MM.1S (cell line): ENCODE data around the gene PRR33.

ENCODE experiments used
- DNase-seq: peaks from one replicate; pipeline ENCODE4 v3.0.0-alpha.2; 2015
- H2AFZ ChIP-seq: fragments of 300-600 bp; sonication (generic); 2 replicates; pipeline ENCODE4 v1.6.0; 2016; ENCODE audit warnings: antibody characterized with exemption, low read length
- H3F3A ChIP-seq: fragments of 300-600 bp; sonication (generic); 2 replicates; pipeline ENCODE4 v1.6.1; 2016; ENCODE audit warnings: mild to moderate bottlenecking, antibody characterized with exemption, low read length, moderate library complexity, mixed read lengths; ENCODE audit not compliant: insufficient read depth
- H3K27ac ChIP-seq: fragments of 300-600 bp; sonication (generic); 2 replicates; pipeline ENCODE4 v1.5.1; 2016; ENCODE audit warnings: mild to moderate bottlenecking, low read length
- H3K27me3 ChIP-seq: fragments of 300-600 bp; sonication (generic); replicated peaks from 2 replicates; pipeline ENCODE4 v1.6.0; 2016; ENCODE audit warnings: low read length; ENCODE audit not compliant: insufficient read depth
- H3K36me3 ChIP-seq: fragments of 300-600 bp; sonication (generic); replicated peaks from 2 replicates; pipeline ENCODE4 v1.6.1; 2016; ENCODE audit warnings: mild to moderate bottlenecking, low read length, mixed read lengths; ENCODE audit not compliant: insufficient read depth
- H3K4me1 ChIP-seq: fragments of 300-600 bp; sonication (generic); 2 replicates; pipeline ENCODE4 v1.6.1; 2016; ENCODE audit warnings: low read length, mixed read lengths
- H3K4me2 ChIP-seq: fragments of 300-600 bp; sonication (generic); 2 replicates; pipeline ENCODE4 v1.6.0; 2016; ENCODE audit warnings: low read depth, low read length
- H3K4me3 ChIP-seq: fragments of 300-600 bp; sonication (generic); 2 replicates; pipeline ENCODE4 v1.5.1; 2016; ENCODE audit warnings: low read length, mixed read lengths
- H3K79me2 ChIP-seq: fragments of 300-600 bp; sonication (generic); 2 replicates; pipeline ENCODE4 v1.6.1; 2016; ENCODE audit warnings: mixed run types, low read length, mixed read lengths
- H3K9ac ChIP-seq: fragments of 300-600 bp; sonication (generic); 2 replicates; pipeline ENCODE4 v1.6.1; 2016; ENCODE audit warnings: low read length, mixed read lengths
- H3K9me2 ChIP-seq: fragments of 300-600 bp; sonication (generic); replicated peaks from 2 replicates; pipeline ENCODE4 v1.6.1; 2016; ENCODE audit warnings: mild to moderate bottlenecking, low read length, mixed read lengths; ENCODE audit not compliant: insufficient read depth
- H3K9me3 ChIP-seq: fragments of 300-600 bp; sonication (generic); replicated peaks from 2 replicates; pipeline ENCODE4 v1.6.1; 2016; ENCODE audit warnings: mild to moderate bottlenecking, low read length, mixed read lengths; ENCODE audit not compliant: insufficient read depth
- H4K20me1 ChIP-seq: fragments of 300-600 bp; sonication (generic); 2 replicates; pipeline ENCODE4 v1.6.1; 2016; ENCODE audit warnings: mild to moderate bottlenecking, low read length, moderate library complexity, mixed read lengths; ENCODE audit not compliant: insufficient read depth
- EZH2 ChIP-seq: fragments of 300-600 bp; sonication (generic); optimal IDR thresholded peaks from 2 replicates; pipeline ENCODE3; 2017; ENCODE audit warnings: low read depth, mild to moderate bottlenecking, antibody characterized with exemption, low read length, mixed read lengths
- EZH2phosphoT487 ChIP-seq: fragments of 300-600 bp; sonication (generic); IDR thresholded peaks from 2 replicates; pipeline ENCODE4 v1.6.1; 2018; ENCODE audit warnings: antibody characterized with exemption, low read length
- TF ChIP-seq, protein P1 (sequence below): fragments of 300-600 bp; sonication (generic); IDR thresholded peaks from 2 replicates; pipeline ENCODE4 v1.5.1; 2016; ENCODE audit warnings: antibody characterized with exemption, low read length, mixed read lengths

PRR33 gene

DNA sequence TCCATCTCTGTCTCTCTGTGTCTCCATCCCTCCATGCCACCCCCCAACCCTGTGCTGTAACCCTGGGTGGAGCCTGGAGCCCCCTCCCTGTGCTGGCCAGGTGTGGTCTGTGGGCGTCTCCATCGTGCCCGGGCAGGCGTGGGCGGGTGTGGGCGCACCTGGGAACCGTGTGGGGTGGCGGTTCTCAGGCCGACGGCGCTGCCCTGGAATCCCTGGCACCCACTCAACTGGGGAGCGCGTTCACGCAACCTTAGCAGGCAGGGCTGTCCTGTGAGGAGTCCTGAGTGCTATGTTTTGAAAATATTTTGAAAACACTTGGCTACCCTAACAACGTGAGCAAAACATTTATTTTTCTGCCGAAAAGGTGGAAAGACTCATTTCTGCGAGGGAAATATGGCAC, 32.5 kb upstream of the PRR33 start:
- Histone ChIP-seq H3K9me3 (no peaks in the 10 kb centered on the region), H4K20me1 (no peaks in the 10 kb centered on the region), H3K27ac (no peak overlapping the region), H3K9me2 (no peaks in the 10 kb centered on the region), H3K4me3 (no peak overlapping the region), H3K9ac (no peak overlapping the region), H3K27me3 (peaks cover 98% of the 10 kb centered on the region), H3K4me2 (no peak overlapping the region), H3K79me2 (no peaks in the 10 kb centered on the region), H2AFZ (no peak overlapping the region), H3K36me3 (no peaks in the 10 kb centered on the region), H3K4me1 (no peaks in the 10 kb centered on the region), H3F3A (no peaks in the 10 kb centered on the region)
- TF ChIP-seq EZH2 (no peak), EZH2phosphoT487 (no peak)
- TF ChIP-seq, protein P1, sequence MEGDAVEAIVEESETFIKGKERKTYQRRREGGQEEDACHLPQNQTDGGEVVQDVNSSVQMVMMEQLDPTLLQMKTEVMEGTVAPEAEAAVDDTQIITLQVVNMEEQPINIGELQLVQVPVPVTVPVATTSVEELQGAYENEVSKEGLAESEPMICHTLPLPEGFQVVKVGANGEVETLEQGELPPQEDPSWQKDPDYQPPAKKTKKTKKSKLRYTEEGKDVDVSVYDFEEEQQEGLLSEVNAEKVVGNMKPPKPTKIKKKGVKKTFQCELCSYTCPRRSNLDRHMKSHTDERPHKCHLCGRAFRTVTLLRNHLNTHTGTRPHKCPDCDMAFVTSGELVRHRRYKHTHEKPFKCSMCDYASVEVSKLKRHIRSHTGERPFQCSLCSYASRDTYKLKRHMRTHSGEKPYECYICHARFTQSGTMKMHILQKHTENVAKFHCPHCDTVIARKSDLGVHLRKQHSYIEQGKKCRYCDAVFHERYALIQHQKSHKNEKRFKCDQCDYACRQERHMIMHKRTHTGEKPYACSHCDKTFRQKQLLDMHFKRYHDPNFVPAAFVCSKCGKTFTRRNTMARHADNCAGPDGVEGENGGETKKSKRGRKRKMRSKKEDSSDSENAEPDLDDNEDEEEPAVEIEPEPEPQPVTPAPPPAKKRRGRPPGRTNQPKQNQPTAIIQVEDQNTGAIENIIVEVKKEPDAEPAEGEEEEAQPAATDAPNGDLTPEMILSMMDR = no peak
- no peak for DNase-seq

DNA sequence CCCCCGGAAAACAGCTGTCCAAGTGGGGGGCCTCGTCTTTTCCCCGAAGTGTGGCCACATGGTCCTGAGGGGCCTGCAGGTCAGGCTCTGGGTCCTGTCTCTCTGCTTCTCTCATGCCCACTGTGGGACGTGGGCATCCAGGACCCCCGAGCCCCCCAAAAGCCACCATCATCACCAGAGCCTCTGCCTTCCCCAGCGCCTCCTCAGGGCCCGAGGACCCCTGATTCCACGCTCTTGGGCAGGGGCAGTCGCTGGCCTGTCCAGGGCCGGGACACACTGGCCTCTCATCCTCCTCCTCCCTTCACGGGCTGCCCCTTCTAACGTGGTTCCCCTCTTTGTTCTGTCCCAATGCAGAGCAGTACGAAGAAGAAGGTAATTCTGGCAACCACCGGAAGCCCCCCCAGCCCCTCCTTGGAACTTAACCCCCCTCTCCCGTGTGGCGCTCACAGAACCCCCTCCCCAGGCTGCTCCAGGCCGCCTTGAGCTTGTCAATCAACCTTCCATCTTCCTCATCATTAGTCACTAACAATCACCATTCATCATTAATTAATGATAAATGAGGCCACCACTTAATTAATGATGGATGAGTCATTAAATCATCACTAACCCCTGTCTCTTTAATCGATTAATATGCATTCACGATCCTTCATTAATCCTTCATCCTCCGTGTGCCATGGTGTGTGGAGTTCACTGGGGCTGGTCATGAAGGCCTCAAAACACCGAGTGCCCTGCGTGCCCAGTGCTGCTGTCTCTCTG, 31.7 kb upstream of the PRR33 start:
- TF ChIP-seq EZH2phosphoT487 (no peak), EZH2 (no peak)
- TF ChIP-seq, protein P1 = no peak

DNA sequence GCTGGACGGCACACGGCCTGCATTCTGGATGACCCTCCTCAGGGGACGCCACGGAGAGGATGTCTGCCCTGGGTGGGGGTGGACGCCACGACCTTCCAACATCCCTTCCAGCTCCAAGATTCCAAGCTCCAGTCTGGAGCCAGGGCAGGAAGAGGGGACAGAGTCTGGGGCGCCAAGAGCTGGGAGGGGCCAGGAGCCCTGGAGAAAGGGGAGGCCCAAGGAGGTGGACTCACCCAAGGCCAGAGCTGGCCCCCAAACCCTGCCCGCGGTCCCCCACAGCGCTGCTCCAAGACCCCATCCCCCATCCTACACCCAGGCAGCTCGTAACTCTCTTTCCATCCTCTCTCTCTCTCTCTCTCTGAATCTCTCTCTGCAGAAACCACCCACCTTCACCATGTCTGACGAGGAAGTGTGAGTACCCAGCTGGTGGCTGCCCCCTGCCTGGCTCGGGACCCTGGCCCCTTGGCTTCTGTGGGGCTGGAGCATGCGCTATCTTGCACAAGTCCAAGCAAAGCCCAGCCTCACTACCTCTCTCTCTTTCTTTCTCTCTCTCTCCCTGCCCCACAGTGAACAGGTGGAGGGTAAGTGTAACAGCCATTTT, 30.9 kb upstream of the PRR33 start:
- no peaks in the 10 kb centered on the region for H3K9me3 ChIP-seq
- no peaks in the 10 kb centered on the region for H3F3A ChIP-seq
- H2AFZ ChIP-seq = no peak overlapping the region
- TF ChIP-seq, protein P1 = no peak
- TF ChIP-seq EZH2phosphoT487 (no peak), EZH2 (no peak)
- H3K27me3 ChIP-seq = peaks cover 96% of the 10 kb centered on the region
- H3K36me3 ChIP-seq = no peaks in the 10 kb centered on the region
- DNase-seq = no peak
- no peak overlapping the region for H3K4me3 ChIP-seq
- no peaks in the 10 kb centered on the region for H4K20me1 ChIP-seq
- H3K9me2 ChIP-seq = no peaks in the 10 kb centered on the region
- H3K79me2 ChIP-seq = no peaks in the 10 kb centered on the region
- no peak overlapping the region for H3K9ac ChIP-seq
- H3K4me1 ChIP-seq = no peaks in the 10 kb centered on the region
- no peak overlapping the region for H3K4me2 ChIP-seq
- no peak overlapping the region for H3K27ac ChIP-seq

More for the DNA sequence above, 31.7 kb upstream of the PRR33 start:
- no peak overlapping the region for H3K4me2 ChIP-seq
- no peaks in the 10 kb centered on the region for H4K20me1 ChIP-seq
- H2AFZ ChIP-seq = no peak overlapping the region
- H3K4me1 ChIP-seq = no peaks in the 10 kb centered on the region
- no peak overlapping the region for H3K27ac ChIP-seq
- no peaks in the 10 kb centered on the region for H3K79me2 ChIP-seq
- no peaks in the 10 kb centered on the region for H3F3A ChIP-seq
- peaks cover 97% of the 10 kb centered on the region for H3K27me3 ChIP-seq
- H3K9ac ChIP-seq = no peak overlapping the region
- DNase-seq = no peak
- no peaks in the 10 kb centered on the region for H3K9me2 ChIP-seq
- no peaks in the 10 kb centered on the region for H3K36me3 ChIP-seq
- H3K4me3 ChIP-seq = no peak overlapping the region
- H3K9me3 ChIP-seq = no peaks in the 10 kb centered on the region
